K562 (cell line): Measurements from ENCODE around the gene FAM219A. TPM values are rescaled to one million over a fixed set of nuclear protein-coding genes. Genes with fewer than 3 reads are reported as not detected.

ENCODE experiments used
- ATAC-seq: fragments of 200-7000 bp; cut with Tn5 transposase; 3 replicates; pipeline ENCODE4 v1.9.1; 2020; ENCODE audit warnings: moderate library complexity
- BruUV-seq: library from RNA; stranded (reverse); fragments of 400-500 nt; replicated peaks from 2 replicates; lab custom pipeline; 2021; lab: Mats Ljungman, UMichigan
- CTCF ChIA-PET: fragments of 300-600 bp; formaldehyde crosslinking; extraction: SDS; loops from one replicate; lab custom pipeline; 2021; ENCODE audit warnings: low intra/inter-chr PET ratio; lab: Yijun Ruan, JAX
- POLR2A ChIA-PET: fragments of 300-600, 350-650 bp; sonication (Branson Sonifier 250); formaldehyde crosslinking; extraction: SDS; loops from one replicate; lab custom pipeline; 2021; ENCODE audit warnings: antibody characterized with exemption, inconsistent platforms; lab: Yijun Ruan, JAX
- DNase-seq, 4 experiments: peaks; one replicate each; pipeline versions ENCODE4 v3.0.0 to v3.0.0-alpha.2; 2011 to 2018; ENCODE audit warnings: low spot score in 3 of 4, mixed read lengths in 3 of 4; ENCODE audit errors: extremely low read depth in 1 of 4
- FAIRE-seq: peaks from 2 replicates; lab custom pipeline; 2011; peaks lifted over from hg19 to GRCh38; lab: Jason Lieb, UNC
- H2AFZ ChIP-seq: 2 replicates; pipeline ENCODE4 v1.6.0; 2011; ENCODE audit warnings: low read depth, low read length, control low read depth, inconsistent platforms
- H3K27ac ChIP-seq: fragments of 200-600 bp; 3 replicates; pipeline ENCODE4 v1.8.0; 2011; ENCODE audit warnings: low read depth, mild to moderate bottlenecking, control low read depth, inconsistent platforms, low read length, moderate library complexity, mixed read lengths; ENCODE audit errors: extremely low read depth
- H3K27me3 ChIP-seq, 2 experiments: fragments of 300-600 bp in 1 of 2; 2 replicates in 1 of 2; 3 replicates in 1 of 2; pipeline versions ENCODE4 v1.6.0 to v1.8.0; 2011; ENCODE audit warnings: inconsistent platforms in 2 of 2, low read length in 2 of 2, mild to moderate bottlenecking in 1 of 2, mixed read lengths in 1 of 2, moderate library complexity in 1 of 2; ENCODE audit not compliant: control insufficient read depth in 2 of 2, insufficient read depth in 2 of 2
- H3K36me3 ChIP-seq: fragments of 300-600 bp; 3 replicates; pipeline ENCODE4 v1.8.0; 2011; ENCODE audit warnings: mild to moderate bottlenecking, low read length, inconsistent platforms; ENCODE audit not compliant: control insufficient read depth, insufficient read depth
- H3K4me1 ChIP-seq, 2 experiments: fragments of 200-600 bp in 1 of 2; replicated peaks in 1 of 2; 2 replicates in 1 of 2; 3 replicates in 1 of 2; pipeline versions ENCODE4 v1.5.1 to v1.8.0; 2011; ENCODE audit warnings: inconsistent platforms in 2 of 2, low read length in 2 of 2, mild to moderate bottlenecking in 1 of 2, mixed read lengths in 1 of 2, moderate library complexity in 1 of 2; ENCODE audit not compliant: control insufficient read depth in 2 of 2, insufficient read depth in 2 of 2
- H3K4me2 ChIP-seq: 2 replicates; pipeline ENCODE4 v1.6.1; 2011; ENCODE audit warnings: low read length, control low read depth, inconsistent platforms, mixed read lengths; ENCODE audit not compliant: insufficient read depth
- H3K4me3 ChIP-seq: fragments of 200-600 bp; sonication (generic), shearing (Covaris generic); 2 replicates; pipeline ENCODE4 v1.5.1; 2016; ENCODE audit warnings: control low read depth, inconsistent platforms
- H3K79me2 ChIP-seq: fragments of 200-600 bp; 3 replicates; pipeline ENCODE4 v1.8.0; 2011; ENCODE audit warnings: low read length, inconsistent platforms; ENCODE audit not compliant: control insufficient read depth, insufficient read depth
- H3K9ac ChIP-seq, 2 experiments: 2 replicates each; pipeline versions ENCODE4 v1.6.0 to v1.6.1; 2011; ENCODE audit warnings: low read depth in 2 of 2, low read length in 2 of 2, control low read depth in 1 of 2, inconsistent platforms in 1 of 2, mild to moderate bottlenecking in 1 of 2, mixed read lengths in 1 of 2; ENCODE audit not compliant: insufficient read depth in 1 of 2
- H3K9me1 ChIP-seq: one replicate; pipeline ENCODE4 v1.6.0; 2011; ENCODE audit warnings: inconsistent platforms, mild to moderate bottlenecking, low read length, moderate library complexity; ENCODE audit not compliant: control insufficient read depth, insufficient read depth
- H3K9me3 ChIP-seq: replicated peaks from 2 replicates; pipeline ENCODE4 v1.5.1; 2011; ENCODE audit warnings: low read depth, low read length, inconsistent platforms; ENCODE audit not compliant: control insufficient read depth, insufficient read depth
- H4K20me1 ChIP-seq: replicated peaks from 2 replicates; pipeline ENCODE4 v1.6.1; 2011; ENCODE audit warnings: low read length, inconsistent platforms, mixed read lengths; ENCODE audit not compliant: control insufficient read depth, insufficient read depth
- TFE3 ChIP-seq: fragments of 450-650 bp; formaldehyde crosslinking; IDR thresholded peaks from 2 replicates; pipeline ENCODE4 v1.4.0; 2020; ENCODE audit warnings: mild to moderate bottlenecking, mixed read lengths
- WGBS: fragments of 100-300 bp; shearing (Covaris generic); methylation state at CpG from one replicate; pipeline ENCODE4 v1.1.6; 2016; ENCODE audit warnings: low coverage, mixed read lengths; ENCODE audit not compliant: insufficient coverage; ENCODE audit errors: missing lambda C conversion rate; 5-methylcytosine and 5-hydroxymethylcytosine counted together
- in situ Hi-C: fragments of 300-500 bp; cut with MboI; formaldehyde crosslinking; loops from 4 replicates; pipeline ENCODE4 v1.15.0; 2018; ENCODE audit warnings: inconsistent platforms, mixed read lengths
- intact Hi-C: fragments of 100-400 bp; cut with micrococcal nuclease; formaldehyde crosslinking; loops from 2 replicates; pipeline ENCODE4 v1.14.2; 2022
- polyA plus RNA-seq, 8 experiments: library from polyadenylated mRNA; depleted of rRNA in 4 of 8; stranded (reverse) in 5 of 8; unstranded in 3 of 8; fragments of >200 nt; fragmentation: Nextera tagmentation in 2 of 8; fragmentation: Illumina TruSeq in 1 of 8; extraction: Ambion mirVana in 2 of 8; extraction: Trizol in 1 of 8; gene quantifications; 2 replicates each; pipeline versions ENCODE4 v1.2.1 to v1.2.3, GENCODE V29; 2011 to 2014; ENCODE audit warnings: inconsistent platforms in 1 of 8, missing spikeins in 1 of 8
- total RNA-seq, 7 experiments: library from RNA; depleted of rRNA in 6 of 7; stranded (reverse); fragments of >200 nt in 6 of 7; fragmentation: Illumina TruSeq in 2 of 7; extraction: Trizol in 2 of 7; gene quantifications; 2 replicates each; pipeline versions ENCODE4 v1.2.1 to v1.2.3, GENCODE V29; 2011 to 2021; ENCODE audit warnings: low replicate concordance in 1 of 7
- TF ChIP-seq, protein P1 (sequence below): sonication (generic); formaldehyde crosslinking; IDR thresholded peaks from 2 replicates; pipeline ENCODE4 v1.8.1; 2023; ENCODE audit warnings: missing genetic modification reagents, mild to moderate bottlenecking, borderline replicate concordance

Gene FAM219A
- total and polyA plus RNA-seq, 9 of the 15 experiments (the other 6 are each of a cell fraction or from before 2014, with no cell fraction given), result 0.63 to 8.6 (median 2.9) TPM

DNA sequence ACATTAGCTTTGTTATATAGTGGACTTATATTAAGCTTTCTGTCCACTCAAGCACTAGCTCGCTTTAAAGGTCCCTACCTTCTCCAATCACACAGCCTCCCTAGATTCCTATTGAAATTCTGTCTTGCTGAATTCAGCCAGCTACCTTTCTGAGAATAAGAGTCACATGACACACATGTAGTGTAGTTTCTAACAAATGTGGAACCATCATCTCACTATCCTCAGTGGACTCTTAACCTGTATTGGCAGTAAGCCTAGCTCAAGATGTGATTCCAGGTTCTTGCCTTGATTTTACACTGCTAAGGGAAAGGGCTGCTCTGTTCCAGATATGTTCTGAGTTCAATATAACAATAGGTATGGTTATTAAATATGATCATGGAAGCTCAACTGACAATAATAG is 11.4 kb downstream of the FAM219A start:
- 100% methylated on average over 1 of the region's 1 CpG for WGBS
- FAIRE-seq (no peak), DNase-seq (no peak)
- Histone ChIP-seq H3K9me1 (no peaks in the 10 kb centered on the region), H4K20me1 (peaks cover 6% of the 10 kb centered on the region; the same call in 1 of the 2 replicates)
- POLR2A ChIA-PET, result interaction anchor here (1.5 kb wide), 1 partner anchor 10 kb away, joined by 3 read pairs; no protein-coding TSS in a partner anchor
- TF ChIP-seq, protein P1, sequence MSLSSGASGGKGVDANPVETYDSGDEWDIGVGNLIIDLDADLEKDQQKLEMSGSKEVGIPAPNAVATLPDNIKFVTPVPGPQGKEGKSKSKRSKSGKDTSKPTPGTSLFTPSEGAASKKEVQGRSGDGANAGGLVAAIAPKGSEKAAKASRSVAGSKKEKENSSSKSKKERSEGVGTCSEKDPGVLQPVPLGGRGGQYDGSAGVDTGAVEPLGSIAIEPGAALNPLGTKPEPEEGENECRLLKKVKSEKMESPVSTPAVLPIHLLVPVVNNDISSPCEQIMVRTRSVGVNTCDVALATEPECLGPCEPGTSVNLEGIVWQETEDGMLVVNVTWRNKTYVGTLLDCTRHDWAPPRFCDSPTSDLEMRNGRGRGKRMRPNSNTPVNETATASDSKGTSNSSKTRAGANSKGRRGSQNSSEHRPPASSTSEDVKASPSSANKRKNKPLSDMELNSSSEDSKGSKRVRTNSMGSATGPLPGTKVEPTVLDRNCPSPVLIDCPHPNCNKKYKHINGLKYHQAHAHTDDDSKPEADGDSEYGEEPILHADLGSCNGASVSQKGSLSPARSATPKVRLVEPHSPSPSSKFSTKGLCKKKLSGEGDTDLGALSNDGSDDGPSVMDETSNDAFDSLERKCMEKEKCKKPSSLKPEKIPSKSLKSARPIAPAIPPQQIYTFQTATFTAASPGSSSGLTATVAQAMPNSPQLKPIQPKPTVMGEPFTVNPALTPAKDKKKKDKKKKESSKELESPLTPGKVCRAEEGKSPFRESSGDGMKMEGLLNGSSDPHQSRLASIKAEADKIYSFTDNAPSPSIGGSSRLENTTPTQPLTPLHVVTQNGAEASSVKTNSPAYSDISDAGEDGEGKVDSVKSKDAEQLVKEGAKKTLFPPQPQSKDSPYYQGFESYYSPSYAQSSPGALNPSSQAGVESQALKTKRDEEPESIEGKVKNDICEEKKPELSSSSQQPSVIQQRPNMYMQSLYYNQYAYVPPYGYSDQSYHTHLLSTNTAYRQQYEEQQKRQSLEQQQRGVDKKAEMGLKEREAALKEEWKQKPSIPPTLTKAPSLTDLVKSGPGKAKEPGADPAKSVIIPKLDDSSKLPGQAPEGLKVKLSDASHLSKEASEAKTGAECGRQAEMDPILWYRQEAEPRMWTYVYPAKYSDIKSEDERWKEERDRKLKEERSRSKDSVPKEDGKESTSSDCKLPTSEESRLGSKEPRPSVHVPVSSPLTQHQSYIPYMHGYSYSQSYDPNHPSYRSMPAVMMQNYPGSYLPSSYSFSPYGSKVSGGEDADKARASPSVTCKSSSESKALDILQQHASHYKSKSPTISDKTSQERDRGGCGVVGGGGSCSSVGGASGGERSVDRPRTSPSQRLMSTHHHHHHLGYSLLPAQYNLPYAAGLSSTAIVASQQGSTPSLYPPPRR (CRISPR knock-in tag), result no peak
- TF ChIP-seq TFE3 (CRISPR knock-in tag), result peak; percentile 81
- TF ChIP-seq, all 486 proteins: peak for 1
- no peak overlapping the region for H3K27ac ChIP-seq
- BruUV-seq, result no TSS peak
- H3K4me3 ChIP-seq, result no peak overlapping the region
- intact Hi-C loops, result no loop called here
- H3K79me2 ChIP-seq, result no peaks in the 10 kb centered on the region
- H3K27me3 ChIP-seq, result no peaks in the 10 kb centered on the region
- ATAC-seq, result no peak
- H3K4me1 ChIP-seq, result peaks cover 7 to 12% of the 10 kb centered on the region in 2 experiments; a peak in 3 of 5 replicates
- CTCF ChIA-PET, result no interaction called here
- H3K9ac ChIP-seq, result no peak overlapping the region
- H3K9me3 ChIP-seq, result no peaks in the 10 kb centered on the region
- H3K4me2 ChIP-seq, result no peak overlapping the region
- in situ Hi-C loops, result loop anchor here (5.0 kb wide), 1 partner anchor 50 kb away; no protein-coding TSS in a partner anchor
- no peak overlapping the region for H2AFZ ChIP-seq
- no peaks in the 10 kb centered on the region for H3K36me3 ChIP-seq
